Esophagus muscularis mucosa (tissue), 4 donors: ENCODE results near the gene VGLL4.

Experiments
- CTCF ChIP-seq, 3 experiments: fragments of 200-600 bp in 2 of 3; fragments of 450-650 bp in 1 of 3; sonication (generic) in 2 of 3; IDR thresholded peaks; one replicate each; pipeline ENCODE4 v1.5.1; 2017 to 2019; ENCODE audit warnings: antibody characterized with exemption in 3 of 3, mild to moderate bottlenecking in 2 of 3, moderate library complexity in 1 of 3
- EP300 ChIP-seq: sonication (generic); formaldehyde crosslinking; IDR thresholded peaks from one replicate; pipeline ENCODE4 v1.6.1; 2017; ENCODE audit warnings: antibody characterized with exemption
- POLR2AphosphoS5 ChIP-seq, 2 donors: sonication (generic); formaldehyde crosslinking; IDR thresholded peaks; one replicate each; pipeline ENCODE4 v1.6.1; 2017; ENCODE audit warnings: antibody characterized with exemption in 2 of 2

GRCh38 chr3:11566916-11567315, 76.8 kb downstream of the VGLL4 start:
- TF ChIP-seq CTCF (IDR thresholded peaks at IDR 0.05) = no peak
- no peak for TF ChIP-seq POLR2AphosphoS5 (IDR thresholded peaks at IDR 0.05)
- no peak for TF ChIP-seq EP300
